SK-N-SH (cell line): ENCODE measurements around the gene TOX4. TPM values are rescaled to one million over a fixed set of nuclear protein-coding genes. Genes with fewer than 3 reads are reported as not detected.

Experiments
- CTCF ChIA-PET: fragments of 300-600, 350-600 bp; formaldehyde crosslinking; extraction: SDS; loops from one replicate; lab custom pipeline; 2021; lab: Yijun Ruan, JAX
- POLR2A ChIA-PET: fragments of 350-600 bp; sonication (Branson Sonifier 250); formaldehyde crosslinking; extraction: SDS; loops from one replicate; lab custom pipeline; 2020; ENCODE audit warnings: antibody characterized with exemption, inconsistent platforms; lab: Yijun Ruan, JAX
- DNase-seq: peaks from one replicate; pipeline ENCODE4 v3.0.0; 2012
- H2AFZ ChIP-seq: fragments of 200-600 bp; sonication (generic); 2 replicates; pipeline ENCODE4 v1.8.1; 2016; ENCODE audit warnings: antibody characterized with exemption, mild to moderate bottlenecking, low read depth
- H3F3A ChIP-seq: fragments of 200-600 bp; sonication (generic); replicated peaks from 2 replicates; pipeline ENCODE3; 2016; ENCODE audit warnings: antibody characterized with exemption, mild to moderate bottlenecking; ENCODE audit not compliant: insufficient read depth
- H3K27ac ChIP-seq, 2 experiments: fragments of 200-500 bp in 1 of 2; fragments of 200-600 bp in 1 of 2; sonication (Bioruptor generic) in 1 of 2; sonication (generic), shearing (Covaris generic) in 1 of 2; 2 replicates each; pipeline versions ENCODE4 v1.5.1 to v1.6.1; 2014 to 2016; ENCODE audit warnings: low read depth in 2 of 2, inconsistent platforms in 1 of 2, low read length in 1 of 2, mild to moderate bottlenecking in 1 of 2, mixed read lengths in 1 of 2
- H3K27me3 ChIP-seq: fragments of 200-600 bp; sonication (generic), shearing (Covaris generic); 2 replicates; pipeline ENCODE4 v1.6.1; 2016; ENCODE audit warnings: mixed run types; ENCODE audit not compliant: insufficient read depth
- H3K36me3 ChIP-seq, 2 experiments: fragments of 200-500 bp in 1 of 2; fragments of 200-600 bp in 1 of 2; sonication (Bioruptor generic) in 1 of 2; sonication (generic) in 1 of 2; replicated peaks in 1 of 2; 2 replicates each; pipeline versions ENCODE3 to v1.5.1; 2014 to 2016; ENCODE audit warnings: low read length in 1 of 2, mild to moderate bottlenecking in 1 of 2; ENCODE audit not compliant: insufficient read depth in 2 of 2, control insufficient read depth in 1 of 2
- H3K4me1 ChIP-seq, 2 experiments: fragments of 200-500 bp in 1 of 2; fragments of 200-600 bp in 1 of 2; sonication (Bioruptor generic) in 1 of 2; sonication (generic), shearing (Covaris generic) in 1 of 2; 2 replicates each; pipeline versions ENCODE4 v1.5.1 to v1.6.1; 2014 to 2016; ENCODE audit warnings: low read depth in 1 of 2, low read length in 1 of 2, mixed run types in 1 of 2; ENCODE audit not compliant: insufficient read depth in 2 of 2, control insufficient read depth in 1 of 2
- H3K4me2 ChIP-seq: fragments of 200-600 bp; sonication (generic), shearing (Covaris generic); 2 replicates; pipeline ENCODE4 v1.6.1; 2017; ENCODE audit warnings: mixed run types
- H3K4me3 ChIP-seq, 2 experiments: fragments of 200-500 bp in 1 of 2; fragments of 200-600 bp in 1 of 2; sonication (Bioruptor generic) in 1 of 2; sonication (generic), shearing (Covaris generic) in 1 of 2; 2 replicates each; pipeline versions ENCODE4 v1.5.1 to v1.8.1; 2014 to 2016; ENCODE audit warnings: low read depth in 2 of 2, inconsistent platforms in 1 of 2, low read length in 1 of 2, mild to moderate bottlenecking in 1 of 2, mixed read lengths in 1 of 2, moderate library complexity in 1 of 2
- H3K79me2 ChIP-seq: fragments of 200-600 bp; sonication (generic); 2 replicates; pipeline ENCODE4 v1.8.1; 2017; ENCODE audit warnings: mild to moderate bottlenecking; ENCODE audit not compliant: insufficient read depth
- H3K9ac ChIP-seq: fragments of 200-600 bp; sonication (generic); 2 replicates; pipeline ENCODE4 v1.6.1; 2017; ENCODE audit warnings: mixed run types
- H3K9me2 ChIP-seq: fragments of 200-600 bp; sonication (generic); 2 replicates; pipeline ENCODE4 v1.6.1; 2017; ENCODE audit warnings: mixed run types
- H3K9me3 ChIP-seq: fragments of 200-600 bp; sonication (generic); 2 replicates; pipeline ENCODE4 v1.6.1; 2017; ENCODE audit warnings: mixed run types, mild to moderate bottlenecking, moderate library complexity
- H4K20me1 ChIP-seq: fragments of 200-600 bp; sonication (generic); 2 replicates; pipeline ENCODE4 v1.6.1; 2017; ENCODE audit warnings: mild to moderate bottlenecking, mixed run types; ENCODE audit not compliant: insufficient read depth
- CHD2 ChIP-seq: fragments of 150-350 bp; IDR thresholded peaks from 2 replicates; pipeline ENCODE4 v1.6.1; 2018; ENCODE audit warnings: low read length; ENCODE audit not compliant: partially characterized antibody
- IRF3 ChIP-seq: fragments of 150-350 bp; IDR thresholded peaks from 2 replicates; pipeline ENCODE4 v1.6.1; 2016; ENCODE audit warnings: mild to moderate bottlenecking, low read depth, low read length
- MAX ChIP-seq: IDR thresholded peaks from 2 replicates; pipeline ENCODE4 v1.4.0; 2012; ENCODE audit warnings: low read depth
- MEF2A ChIP-seq: IDR thresholded peaks from 2 replicates; pipeline ENCODE4 v1.4.0; 2012; ENCODE audit warnings: low read depth, borderline replicate concordance
- MXI1 ChIP-seq: IDR thresholded peaks from 2 replicates; pipeline ENCODE4 v1.6.1; 2012; ENCODE audit warnings: mild to moderate bottlenecking, low read depth, low read length, improper control_type of control experiment
- PBX3 ChIP-seq: IDR thresholded peaks from 2 replicates; pipeline ENCODE4; 2012
- RCOR1 ChIP-seq: fragments of 150-350 bp; IDR thresholded peaks from 2 replicates; pipeline ENCODE4 v1.6.1; 2017; ENCODE audit warnings: antibody characterized with exemption, low read length
- RXRA ChIP-seq: IDR thresholded peaks from 2 replicates; pipeline ENCODE4 v1.4.0; 2012; ENCODE audit warnings: low read depth, mild to moderate bottlenecking, borderline replicate concordance
- SMC3 ChIP-seq: IDR thresholded peaks from 2 replicates; pipeline ENCODE4 v1.6.1; 2012; ENCODE audit warnings: low read depth, low read length, improper control_type of control experiment
- USF1 ChIP-seq: IDR thresholded peaks from 2 replicates; pipeline ENCODE4 v1.4.0; 2012; ENCODE audit warnings: low read depth, borderline replicate concordance
- WGBS: methylation state at CpG from one replicate; pipeline ENCODE4 v1.1.6; 2017; ENCODE audit warnings: low lambda C conversion rate; 5-methylcytosine and 5-hydroxymethylcytosine counted together
- polyA plus RNA-seq, 3 experiments: library from polyadenylated mRNA; depleted of rRNA; stranded (reverse); fragments of >200 nt; gene quantifications; 2 replicates each; pipeline ENCODE4 v1.2.3, GENCODE V29; 2012

TOX4 gene
- polyA plus RNA-seq, 1 of the 3 experiments (the other 2 are of a cell fraction): 52.3 TPM

- TF ChIP-seq IRF3: no peak
- no peak for TF ChIP-seq SMC3
These were observed 9.4 kb upstream of the TOX4 start (continued) for GRCh38 chr14:21467616-21468015.

- H3K4me2 ChIP-seq: peak overlapping the region; percentile 69
- H3K4me1 ChIP-seq: peaks cover 4 to 6% of the 10 kb centered on the region in 2 experiments; a peak in 2 of 4 replicates
- peak overlapping the region; percentile 80 for H3K9ac ChIP-seq
- H3K36me3 ChIP-seq: peaks cover 11 to 14% of the 10 kb centered on the region in 2 experiments
- no peaks in the 10 kb centered on the region for H3K9me3 ChIP-seq
- peaks cover 53% of the 10 kb centered on the region for H3K79me2 ChIP-seq
- H3K27me3 ChIP-seq: no peaks in the 10 kb centered on the region
- no peak for DNase-seq
- TF ChIP-seq CHD2 (no peak), RXRA (no peak), SMC3 (no peak), MXI1 (no peak), RCOR1 (no peak), USF1 (no peak), MAX (no peak), PBX3 (no peak), MEF2A (no peak)
- 47% methylated on average over 10 of the region's 10 CpGs for WGBS
- POLR2A ChIA-PET: interaction anchor here (0.7 to 2.4 kb wide), 5 partner anchors 18 to 50 kb away, joined by 3 to 11 read pairs (median 5); partner anchors contain the start of genes CHD8, METTL3 and SALL2
- H2AFZ ChIP-seq: peak overlapping the region; percentile 79
- no peaks in the 10 kb centered on the region for H3K9me2 ChIP-seq
- peak overlapping the region; percentile 69 to 99 for H3K4me3 ChIP-seq
- CTCF ChIA-PET: interaction anchor here (0.6 to 4.8 kb wide), 9 partner anchors 13 to 80 kb away, joined by 3 to 40 read pairs (median 7); partner anchors contain the start of genes CHD8, METTL3 and SALL2
- H3K27ac ChIP-seq: peak overlapping the region; percentile 70 to 78; a peak in 3 of 4 replicates
- H4K20me1 ChIP-seq: no peaks in the 10 kb centered on the region
- H3F3A ChIP-seq: no peaks in the 10 kb centered on the region
These were observed 1.1 kb upstream of the TOX4 start for GRCh38 chr14:21475767-21476522.
